ENCODE data around the gene JMJD7. TPM values are rescaled to one million over a fixed set of nuclear protein-coding genes. Genes with fewer than 3 reads are reported as not detected.

The JMJD7 gene
- total and polyA plus RNA-seq, 9 of the 15 experiments (the other 6 are each of a cell fraction or from before 2014, with no cell fraction given): 1.2 to 13.9 (median 6.1) TPM

DNA sequence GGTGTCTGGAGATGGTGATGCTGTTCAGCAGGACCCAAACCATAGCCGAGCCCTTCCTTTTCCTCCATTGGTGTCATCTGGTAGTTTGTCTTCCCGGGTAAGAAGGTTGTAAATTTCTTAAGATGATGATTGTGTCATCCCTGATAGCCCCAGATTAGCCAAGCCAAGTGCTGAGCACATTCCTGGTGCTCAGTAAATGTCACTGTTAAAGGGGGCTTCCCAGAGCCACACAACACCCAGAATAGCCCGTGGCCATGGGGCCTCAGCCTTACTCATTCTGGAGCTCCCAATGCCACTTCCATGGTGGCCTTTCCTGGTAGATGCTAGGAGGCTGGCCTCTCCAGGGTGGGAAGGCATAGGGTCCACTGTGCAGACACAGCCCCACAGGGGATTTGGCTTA lies 6.2 kb downstream of the JMJD7 start (continued):
- TF ChIP-seq, protein P1, sequence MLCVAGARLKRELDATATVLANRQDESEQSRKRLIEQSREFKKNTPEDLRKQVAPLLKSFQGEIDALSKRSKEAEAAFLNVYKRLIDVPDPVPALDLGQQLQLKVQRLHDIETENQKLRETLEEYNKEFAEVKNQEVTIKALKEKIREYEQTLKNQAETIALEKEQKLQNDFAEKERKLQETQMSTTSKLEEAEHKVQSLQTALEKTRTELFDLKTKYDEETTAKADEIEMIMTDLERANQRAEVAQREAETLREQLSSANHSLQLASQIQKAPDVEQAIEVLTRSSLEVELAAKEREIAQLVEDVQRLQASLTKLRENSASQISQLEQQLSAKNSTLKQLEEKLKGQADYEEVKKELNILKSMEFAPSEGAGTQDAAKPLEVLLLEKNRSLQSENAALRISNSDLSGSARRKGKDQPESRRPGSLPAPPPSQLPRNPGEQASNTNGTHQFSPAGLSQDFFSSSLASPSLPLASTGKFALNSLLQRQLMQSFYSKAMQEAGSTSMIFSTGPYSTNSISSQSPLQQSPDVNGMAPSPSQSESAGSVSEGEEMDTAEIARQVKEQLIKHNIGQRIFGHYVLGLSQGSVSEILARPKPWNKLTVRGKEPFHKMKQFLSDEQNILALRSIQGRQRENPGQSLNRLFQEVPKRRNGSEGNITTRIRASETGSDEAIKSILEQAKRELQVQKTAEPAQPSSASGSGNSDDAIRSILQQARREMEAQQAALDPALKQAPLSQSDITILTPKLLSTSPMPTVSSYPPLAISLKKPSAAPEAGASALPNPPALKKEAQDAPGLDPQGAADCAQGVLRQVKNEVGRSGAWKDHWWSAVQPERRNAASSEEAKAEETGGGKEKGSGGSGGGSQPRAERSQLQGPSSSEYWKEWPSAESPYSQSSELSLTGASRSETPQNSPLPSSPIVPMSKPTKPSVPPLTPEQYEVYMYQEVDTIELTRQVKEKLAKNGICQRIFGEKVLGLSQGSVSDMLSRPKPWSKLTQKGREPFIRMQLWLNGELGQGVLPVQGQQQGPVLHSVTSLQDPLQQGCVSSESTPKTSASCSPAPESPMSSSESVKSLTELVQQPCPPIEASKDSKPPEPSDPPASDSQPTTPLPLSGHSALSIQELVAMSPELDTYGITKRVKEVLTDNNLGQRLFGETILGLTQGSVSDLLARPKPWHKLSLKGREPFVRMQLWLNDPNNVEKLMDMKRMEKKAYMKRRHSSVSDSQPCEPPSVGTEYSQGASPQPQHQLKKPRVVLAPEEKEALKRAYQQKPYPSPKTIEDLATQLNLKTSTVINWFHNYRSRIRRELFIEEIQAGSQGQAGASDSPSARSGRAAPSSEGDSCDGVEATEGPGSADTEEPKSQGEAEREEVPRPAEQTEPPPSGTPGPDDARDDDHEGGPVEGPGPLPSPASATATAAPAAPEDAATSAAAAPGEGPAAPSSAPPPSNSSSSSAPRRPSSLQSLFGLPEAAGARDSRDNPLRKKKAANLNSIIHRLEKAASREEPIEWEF (CRISPR knock-in tag; IDR thresholded peaks at IDR 0.05): no peak

DNA sequence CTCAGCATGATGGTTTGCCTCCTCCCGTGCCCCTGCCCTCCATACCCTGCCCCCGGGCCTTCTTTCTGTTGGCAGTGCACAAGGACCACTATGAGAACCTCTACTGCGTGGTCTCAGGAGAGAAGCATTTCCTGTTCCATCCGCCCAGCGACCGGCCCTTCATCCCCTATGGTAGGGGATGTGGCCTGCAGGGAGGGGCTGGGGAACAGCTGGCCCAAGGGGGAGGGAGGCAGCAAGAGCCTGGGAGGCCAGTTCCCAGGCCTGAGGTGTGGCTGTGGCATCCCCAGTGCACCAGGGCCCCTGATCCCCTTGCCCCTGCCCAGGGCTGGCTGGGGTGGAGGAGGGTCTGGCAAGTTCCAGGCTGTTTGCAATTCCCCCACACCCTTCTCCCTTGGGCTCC lies 8.2 kb downstream of the JMJD7 start:
- Histone ChIP-seq H3K9me1 (ENCODE audit: control insufficient read depth, insufficient read depth, low read length) (no peaks in the 10 kb centered on the region), H3K9me3 (replicated peaks; ENCODE audit: control insufficient read depth, insufficient read depth, low read depth, low read length) (no peaks in the 10 kb centered on the region), H4K20me1 (replicated peaks; ENCODE audit: control insufficient read depth, insufficient read depth, low read length) (peaks cover 11% of the 10 kb centered on the region; the same call in 1 of the 2 replicates), H3K79me2 (ENCODE audit: control insufficient read depth, insufficient read depth, low read length) (no peaks in the 10 kb centered on the region), H3K27me3 (ENCODE audit: control insufficient read depth in 2 of 2, insufficient read depth in 2 of 2, low read length in 2 of 2) (no peaks in the 10 kb centered on the region), H3K27ac (ENCODE audit: extremely low read depth, low read depth, low read length) (no peak overlapping the region), H3K4me1 (replicated peaks in 1 of 2; ENCODE audit: control insufficient read depth in 2 of 2, insufficient read depth in 2 of 2, low read length in 2 of 2) (peaks cover 0 to 18% of the 10 kb centered on the region in 2 experiments; a peak in 2 of 5 replicates), H2AFZ (ENCODE audit: low read depth, low read length) (no peak overlapping the region), H3K9ac (ENCODE audit: insufficient read depth in 1 of 2, low read depth in 2 of 2, low read length in 2 of 2) (no peak overlapping the region), H3K4me2 (ENCODE audit: insufficient read depth, low read length) (no peak overlapping the region), H3K4me3 (no peak overlapping the region), H3K36me3 (ENCODE audit: control insufficient read depth, insufficient read depth, low read length) (peaks cover 5% of the 10 kb centered on the region; the same call in 1 of the 3 replicates)
- FAIRE-seq (no peak), DNase-seq (ENCODE audit: extremely low read depth in 1 of 4, low spot score in 3 of 4) (no peak), ATAC-seq (no peak)
- in situ Hi-C loops (cut with MboI): no loop called here
- BruUV-seq (replicated peaks): no TSS peak
- WGBS (ENCODE audit: insufficient coverage, low coverage, missing lambda C conversion rate): 59% methylated on average over 6 of the region's 6 CpGs
- intact Hi-C loops (cut with micrococcal nuclease): no loop called here
- CTCF ChIA-PET (ENCODE audit: low intra/inter-chr PET ratio): no interaction called here
- POLR2A ChIA-PET: interaction anchor here (0.6 kb wide), 1 partner anchor 306 kb away, joined by 4 read pairs; no protein-coding TSS in a partner anchor
- TF ChIP-seq, protein P2, sequence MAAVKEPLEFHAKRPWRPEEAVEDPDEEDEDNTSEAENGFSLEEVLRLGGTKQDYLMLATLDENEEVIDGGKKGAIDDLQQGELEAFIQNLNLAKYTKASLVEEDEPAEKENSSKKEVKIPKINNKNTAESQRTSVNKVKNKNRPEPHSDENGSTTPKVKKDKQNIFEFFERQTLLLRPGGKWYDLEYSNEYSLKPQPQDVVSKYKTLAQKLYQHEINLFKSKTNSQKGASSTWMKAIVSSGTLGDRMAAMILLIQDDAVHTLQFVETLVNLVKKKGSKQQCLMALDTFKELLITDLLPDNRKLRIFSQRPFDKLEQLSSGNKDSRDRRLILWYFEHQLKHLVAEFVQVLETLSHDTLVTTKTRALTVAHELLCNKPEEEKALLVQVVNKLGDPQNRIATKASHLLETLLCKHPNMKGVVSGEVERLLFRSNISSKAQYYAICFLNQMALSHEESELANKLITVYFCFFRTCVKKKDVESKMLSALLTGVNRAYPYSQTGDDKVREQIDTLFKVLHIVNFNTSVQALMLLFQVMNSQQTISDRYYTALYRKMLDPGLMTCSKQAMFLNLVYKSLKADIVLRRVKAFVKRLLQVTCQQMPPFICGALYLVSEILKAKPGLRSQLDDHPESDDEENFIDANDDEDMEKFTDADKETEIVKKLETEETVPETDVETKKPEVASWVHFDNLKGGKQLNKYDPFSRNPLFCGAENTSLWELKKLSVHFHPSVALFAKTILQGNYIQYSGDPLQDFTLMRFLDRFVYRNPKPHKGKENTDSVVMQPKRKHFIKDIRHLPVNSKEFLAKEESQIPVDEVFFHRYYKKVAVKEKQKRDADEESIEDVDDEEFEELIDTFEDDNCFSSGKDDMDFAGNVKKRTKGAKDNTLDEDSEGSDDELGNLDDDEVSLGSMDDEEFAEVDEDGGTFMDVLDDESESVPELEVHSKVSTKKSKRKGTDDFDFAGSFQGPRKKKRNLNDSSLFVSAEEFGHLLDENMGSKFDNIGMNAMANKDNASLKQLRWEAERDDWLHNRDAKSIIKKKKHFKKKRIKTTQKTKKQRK (IDR thresholded peaks at IDR 0.05; ENCODE audit: borderline replicate concordance, low read depth, low read length): no peak
- TF ChIP-seq, protein P3, sequence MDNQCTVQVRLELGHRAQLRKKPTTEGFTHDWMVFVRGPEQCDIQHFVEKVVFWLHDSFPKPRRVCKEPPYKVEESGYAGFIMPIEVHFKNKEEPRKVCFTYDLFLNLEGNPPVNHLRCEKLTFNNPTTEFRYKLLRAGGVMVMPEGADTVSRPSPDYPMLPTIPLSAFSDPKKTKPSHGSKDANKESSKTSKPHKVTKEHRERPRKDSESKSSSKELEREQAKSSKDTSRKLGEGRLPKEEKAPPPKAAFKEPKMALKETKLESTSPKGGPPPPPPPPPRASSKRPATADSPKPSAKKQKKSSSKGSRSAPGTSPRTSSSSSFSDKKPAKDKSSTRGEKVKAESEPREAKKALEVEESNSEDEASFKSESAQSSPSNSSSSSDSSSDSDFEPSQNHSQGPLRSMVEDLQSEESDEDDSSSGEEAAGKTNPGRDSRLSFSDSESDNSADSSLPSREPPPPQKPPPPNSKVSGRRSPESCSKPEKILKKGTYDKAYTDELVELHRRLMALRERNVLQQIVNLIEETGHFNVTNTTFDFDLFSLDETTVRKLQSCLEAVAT (IDR thresholded peaks at IDR 0.05): no peak
- no peak for TF ChIP-seq PURB (CRISPR knock-in tag; IDR thresholded peaks at IDR 0.05; ENCODE audit: low read depth)
- TF ChIP-seq ZNF780A (CRISPR knock-in tag; IDR thresholded peaks at IDR 0.05): no peak
